Neural cell (in vitro differentiated cells): Measurements from ENCODE around the gene HDC. TPM values are rescaled to one million over a fixed set of nuclear protein-coding genes. Genes with fewer than 3 reads are reported as not detected.

ENCODE experiments used
- H2AFZ ChIP-seq: fragments of 200-600, 300-800 bp; sonication (generic), shearing (Covaris generic); 2 replicates; pipeline ENCODE4 v1.6.0; 2014; ENCODE audit warnings: low read depth, mild to moderate bottlenecking, antibody characterized with exemption, low read length, moderate library complexity
- H3F3A ChIP-seq: fragments of 200-600 bp; shearing (Covaris generic); 2 replicates; pipeline ENCODE4 v1.6.1; 2016; ENCODE audit warnings: mild to moderate bottlenecking, moderate library complexity, mixed read lengths, antibody characterized with exemption, low read length; ENCODE audit not compliant: insufficient read depth, poor library complexity, severe bottlenecking
- H3K27ac ChIP-seq: fragments of 200-600, 300-800 bp; sonication (generic), shearing (Covaris generic); 2 replicates; pipeline ENCODE4 v1.5.1; 2014; ENCODE audit warnings: mild to moderate bottlenecking, low read length, moderate library complexity
- H3K27me3 ChIP-seq: fragments of 300-800, 200-600 bp; sonication (generic), shearing (Covaris generic); 2 replicates; pipeline ENCODE4 v1.6.0; 2014; ENCODE audit warnings: mild to moderate bottlenecking, low read depth, low read length, moderate library complexity; ENCODE audit not compliant: insufficient read depth
- H3K36me3 ChIP-seq: fragments of 300-800, 200-600 bp; sonication (generic), shearing (Covaris generic); 2 replicates; pipeline ENCODE4 v1.5.1; 2014; ENCODE audit warnings: mild to moderate bottlenecking, antibody characterized with exemption, low read length, moderate library complexity; ENCODE audit not compliant: insufficient read depth
- H3K4me2 ChIP-seq: fragments of 300-800, 200-600 bp; sonication (generic), shearing (Covaris generic); 2 replicates; pipeline ENCODE4 v1.6.0; 2014; ENCODE audit warnings: mild to moderate bottlenecking, low read length
- H3K4me3 ChIP-seq: fragments of 300-800, 200-600 bp; sonication (generic), shearing (Covaris generic); 2 replicates; pipeline ENCODE4 v1.5.1; 2014; ENCODE audit warnings: mild to moderate bottlenecking, low read length, moderate library complexity
- H3K79me2 ChIP-seq: fragments of 200-600 bp; shearing (Covaris generic); replicated peaks from 2 replicates; pipeline ENCODE4 v1.6.0; 2014; ENCODE audit warnings: mild to moderate bottlenecking, low read length, moderate library complexity; ENCODE audit not compliant: insufficient read depth
- H3K9ac ChIP-seq: fragments of 300-800, 200-600 bp; sonication (generic), shearing (Covaris generic); 2 replicates; pipeline ENCODE4 v1.6.1; 2016; ENCODE audit warnings: mild to moderate bottlenecking, low read length, mixed read lengths
- H3K9me2 ChIP-seq: fragments of 200-600 bp; shearing (Covaris generic); 2 replicates; pipeline ENCODE4 v1.6.1; 2016; ENCODE audit warnings: mild to moderate bottlenecking, low read length, mixed read lengths; ENCODE audit not compliant: insufficient read depth
- H3K9me3 ChIP-seq: fragments of 200-600, 300-800 bp; sonication (generic), shearing (Covaris generic); 2 replicates; pipeline ENCODE4 v1.6.1; 2016; ENCODE audit warnings: mild to moderate bottlenecking, mixed run types, low read length, moderate library complexity, mixed read lengths
- H4K20me1 ChIP-seq: fragments of 200-600 bp; shearing (Covaris generic); 2 replicates; pipeline ENCODE4 v1.6.1; 2016; ENCODE audit warnings: mild to moderate bottlenecking, mixed run types; ENCODE audit not compliant: insufficient read depth
- EP300 ChIP-seq: fragments of 450-650 bp; conservative IDR thresholded peaks from 2 replicates; pipeline ENCODE4 v1.6.1; 2014; ENCODE audit warnings: antibody characterized with exemption, mild to moderate bottlenecking, moderate library complexity; ENCODE audit not compliant: poor library complexity, severe bottlenecking
- EZH2 ChIP-seq: fragments of 200-600, 300-800 bp; shearing (Covaris generic), sonication (generic); IDR thresholded peaks from 2 replicates; pipeline ENCODE4 v1.6.1; 2014; ENCODE audit warnings: antibody characterized with exemption, low read length, borderline replicate concordance, mild to moderate bottlenecking; ENCODE audit not compliant: insufficient read depth, poor library complexity, severe bottlenecking
- MXI1 ChIP-seq: fragments of 450-650 bp; conservative IDR thresholded peaks from 2 replicates; pipeline ENCODE4 v1.6.1; 2014; ENCODE audit warnings: antibody characterized with exemption, mild to moderate bottlenecking; ENCODE audit not compliant: poor library complexity, severe bottlenecking
- POLR2AphosphoS5 ChIP-seq: IDR thresholded peaks from 2 replicates; pipeline ENCODE4 v1.6.1; 2012
- RAD21 ChIP-seq: fragments of 450-650 bp; conservative IDR thresholded peaks from 2 replicates; pipeline ENCODE4 v1.6.1; 2014; ENCODE audit warnings: antibody characterized with exemption, mild to moderate bottlenecking, moderate library complexity
- SMC3 ChIP-seq: fragments of 450-650 bp; conservative IDR thresholded peaks from 2 replicates; pipeline ENCODE4 v1.6.1; 2014; ENCODE audit warnings: antibody characterized with exemption, mild to moderate bottlenecking, moderate library complexity; ENCODE audit not compliant: poor library complexity
- TAF1 ChIP-seq: IDR thresholded peaks from 2 replicates; pipeline ENCODE4 v1.6.1; 2012; ENCODE audit warnings: low read depth
- polyA plus RNA-seq: library from polyadenylated mRNA; depleted of rRNA; stranded (reverse); fragments of >200 nt; gene quantifications from 2 replicates; pipeline ENCODE4 v1.2.3, GENCODE V29; 2014
- TF ChIP-seq, protein P1 (sequence below): IDR thresholded peaks from 2 replicates; pipeline ENCODE4 v1.6.1; 2012; ENCODE audit warnings: borderline replicate concordance
- TF ChIP-seq, protein P2 (sequence below): fragments of 450-650 bp; IDR thresholded peaks from 2 replicates; pipeline ENCODE4 v1.5.1; 2014; ENCODE audit warnings: antibody characterized with exemption, mild to moderate bottlenecking, moderate library complexity; ENCODE audit not compliant: poor library complexity, severe bottlenecking

HDC gene
- polyA plus RNA-seq, 1 donor from 2014 or later = 4.5 TPM

GRCh38 chr15:50262533-50262932 is 3.0 kb downstream of the HDC start:
- Histone ChIP-seq H2AFZ (no peak overlapping the region), H3F3A (no peaks in the 10 kb centered on the region), H4K20me1 (no peaks in the 10 kb centered on the region), H3K4me2 (no peak overlapping the region), H3K27ac (no peak overlapping the region), H3K9ac (no peak overlapping the region), H3K9me2 (no peaks in the 10 kb centered on the region), H3K79me2 (no peaks in the 10 kb centered on the region), H3K4me3 (no peak overlapping the region), H3K9me3 (no peaks in the 10 kb centered on the region), H3K36me3 (no peaks in the 10 kb centered on the region), H3K27me3 (no peaks in the 10 kb centered on the region)
- TF ChIP-seq SMC3 (no peak), EZH2 (no peak), TAF1 (no peak)
- TF ChIP-seq, protein P1, sequence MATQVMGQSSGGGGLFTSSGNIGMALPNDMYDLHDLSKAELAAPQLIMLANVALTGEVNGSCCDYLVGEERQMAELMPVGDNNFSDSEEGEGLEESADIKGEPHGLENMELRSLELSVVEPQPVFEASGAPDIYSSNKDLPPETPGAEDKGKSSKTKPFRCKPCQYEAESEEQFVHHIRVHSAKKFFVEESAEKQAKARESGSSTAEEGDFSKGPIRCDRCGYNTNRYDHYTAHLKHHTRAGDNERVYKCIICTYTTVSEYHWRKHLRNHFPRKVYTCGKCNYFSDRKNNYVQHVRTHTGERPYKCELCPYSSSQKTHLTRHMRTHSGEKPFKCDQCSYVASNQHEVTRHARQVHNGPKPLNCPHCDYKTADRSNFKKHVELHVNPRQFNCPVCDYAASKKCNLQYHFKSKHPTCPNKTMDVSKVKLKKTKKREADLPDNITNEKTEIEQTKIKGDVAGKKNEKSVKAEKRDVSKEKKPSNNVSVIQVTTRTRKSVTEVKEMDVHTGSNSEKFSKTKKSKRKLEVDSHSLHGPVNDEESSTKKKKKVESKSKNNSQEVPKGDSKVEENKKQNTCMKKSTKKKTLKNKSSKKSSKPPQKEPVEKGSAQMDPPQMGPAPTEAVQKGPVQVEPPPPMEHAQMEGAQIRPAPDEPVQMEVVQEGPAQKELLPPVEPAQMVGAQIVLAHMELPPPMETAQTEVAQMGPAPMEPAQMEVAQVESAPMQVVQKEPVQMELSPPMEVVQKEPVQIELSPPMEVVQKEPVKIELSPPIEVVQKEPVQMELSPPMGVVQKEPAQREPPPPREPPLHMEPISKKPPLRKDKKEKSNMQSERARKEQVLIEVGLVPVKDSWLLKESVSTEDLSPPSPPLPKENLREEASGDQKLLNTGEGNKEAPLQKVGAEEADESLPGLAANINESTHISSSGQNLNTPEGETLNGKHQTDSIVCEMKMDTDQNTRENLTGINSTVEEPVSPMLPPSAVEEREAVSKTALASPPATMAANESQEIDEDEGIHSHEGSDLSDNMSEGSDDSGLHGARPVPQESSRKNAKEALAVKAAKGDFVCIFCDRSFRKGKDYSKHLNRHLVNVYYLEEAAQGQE = no peak
- TF ChIP-seq, protein P2, sequence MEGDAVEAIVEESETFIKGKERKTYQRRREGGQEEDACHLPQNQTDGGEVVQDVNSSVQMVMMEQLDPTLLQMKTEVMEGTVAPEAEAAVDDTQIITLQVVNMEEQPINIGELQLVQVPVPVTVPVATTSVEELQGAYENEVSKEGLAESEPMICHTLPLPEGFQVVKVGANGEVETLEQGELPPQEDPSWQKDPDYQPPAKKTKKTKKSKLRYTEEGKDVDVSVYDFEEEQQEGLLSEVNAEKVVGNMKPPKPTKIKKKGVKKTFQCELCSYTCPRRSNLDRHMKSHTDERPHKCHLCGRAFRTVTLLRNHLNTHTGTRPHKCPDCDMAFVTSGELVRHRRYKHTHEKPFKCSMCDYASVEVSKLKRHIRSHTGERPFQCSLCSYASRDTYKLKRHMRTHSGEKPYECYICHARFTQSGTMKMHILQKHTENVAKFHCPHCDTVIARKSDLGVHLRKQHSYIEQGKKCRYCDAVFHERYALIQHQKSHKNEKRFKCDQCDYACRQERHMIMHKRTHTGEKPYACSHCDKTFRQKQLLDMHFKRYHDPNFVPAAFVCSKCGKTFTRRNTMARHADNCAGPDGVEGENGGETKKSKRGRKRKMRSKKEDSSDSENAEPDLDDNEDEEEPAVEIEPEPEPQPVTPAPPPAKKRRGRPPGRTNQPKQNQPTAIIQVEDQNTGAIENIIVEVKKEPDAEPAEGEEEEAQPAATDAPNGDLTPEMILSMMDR = no peak

DNA sequence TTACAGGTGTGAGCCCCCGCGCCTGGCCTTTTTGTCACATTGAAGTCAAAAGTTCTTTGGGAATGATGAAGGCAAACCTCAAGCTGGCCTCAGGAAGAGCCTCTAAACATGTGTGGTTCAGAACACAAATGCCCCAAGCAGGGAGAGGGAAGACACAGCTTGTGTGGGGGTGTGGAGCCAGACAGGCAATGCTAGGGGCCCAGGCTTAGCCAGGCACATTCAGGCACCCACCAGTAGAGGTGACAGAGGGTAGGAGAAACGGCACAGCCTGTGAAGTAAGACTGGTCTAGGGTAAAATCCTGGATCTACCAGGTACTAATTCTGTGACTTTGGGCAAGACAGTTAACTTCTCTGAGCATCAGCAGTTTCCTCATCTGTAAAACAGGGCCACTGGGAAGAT is 3.5 kb downstream of the HDC start:
- Histone ChIP-seq H3K4me3 (no peak overlapping the region), H2AFZ (no peak overlapping the region), H3K79me2 (no peaks in the 10 kb centered on the region), H3K27me3 (no peaks in the 10 kb centered on the region), H3K4me2 (no peak overlapping the region), H3K27ac (no peak overlapping the region), H4K20me1 (no peaks in the 10 kb centered on the region), H3F3A (no peaks in the 10 kb centered on the region), H3K9me3 (no peaks in the 10 kb centered on the region), H3K9ac (no peak overlapping the region), H3K9me2 (no peaks in the 10 kb centered on the region), H3K36me3 (no peaks in the 10 kb centered on the region)
- TF ChIP-seq SMC3 (no peak), EZH2 (no peak), RAD21 (no peak), POLR2AphosphoS5 (no peak), EP300 (no peak), MXI1 (no peak), TAF1 (no peak)
- TF ChIP-seq, protein P2 = no peak
- TF ChIP-seq, protein P1 = no peak
